Measurements from ENCODE around the gene SLC1A7. TPM values are rescaled to one million over a fixed set of nuclear protein-coding genes. Genes with fewer than 3 reads are reported as not detected.

Gene SLC1A7
- total RNA-seq, 1 donor from 2014 or later, result not detected

DNA sequence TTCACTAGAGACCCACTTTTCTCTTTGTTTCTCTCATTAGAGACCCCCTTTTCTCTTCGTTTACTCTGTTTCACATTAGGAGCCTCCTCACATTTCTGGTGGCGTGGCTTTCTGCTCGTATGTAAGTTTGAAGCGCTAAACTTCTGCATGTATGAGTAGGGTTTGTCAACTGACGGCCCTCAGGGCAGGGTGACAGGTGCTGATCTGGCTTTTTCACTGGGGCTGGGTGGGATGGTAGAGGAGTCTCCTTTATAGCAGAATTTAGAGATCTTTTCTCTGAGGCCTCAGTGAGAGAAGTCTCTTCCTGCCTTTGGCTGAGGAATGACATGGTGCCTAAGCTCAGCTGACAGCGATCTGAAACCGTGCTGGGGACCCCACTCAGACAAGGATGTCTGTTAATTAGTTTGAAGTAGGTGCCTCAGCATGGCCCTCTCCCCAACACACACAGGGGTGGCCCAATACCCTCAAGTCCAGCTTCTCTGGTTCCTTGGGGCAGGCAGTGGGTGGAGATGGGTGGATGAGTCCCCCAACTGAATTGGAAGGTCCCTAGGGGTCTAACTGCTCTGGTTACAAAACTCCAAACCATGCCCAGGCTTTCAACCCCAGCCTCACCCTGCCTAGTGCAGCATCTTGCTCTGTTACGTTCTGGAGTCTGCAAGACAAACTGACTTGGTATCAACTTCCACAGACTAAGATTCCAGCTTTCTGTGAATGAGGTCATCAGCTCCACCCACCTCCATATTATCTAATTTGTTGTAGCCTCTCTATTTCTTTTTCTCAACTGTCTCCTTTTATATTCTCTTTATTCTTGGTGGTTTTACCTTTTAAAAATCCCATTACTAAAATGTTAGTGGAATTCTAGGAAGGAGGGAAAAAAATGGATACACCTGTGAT lies 3.2 kb downstream of the SLC1A7 start:
- no peaks in the 10 kb centered on the region for H3K4me1 Mint-ChIP-seq (ENCODE audit: low read depth)
- no peaks in the 10 kb centered on the region for H3K36me3 Mint-ChIP-seq (ENCODE audit: low read depth)
- intact Hi-C loops (cut with micrococcal nuclease), result no loop called here
- DNase-seq (ENCODE audit: low spot score), result no peak
- H3K9me3 Mint-ChIP-seq, result peaks cover 11% of the 10 kb centered on the region
- H3K4me3 Mint-ChIP-seq (ENCODE audit: low read depth), result no peak overlapping the region
- H3K27me3 Mint-ChIP-seq (ENCODE audit: low read depth), result no peaks in the 10 kb centered on the region
- H3K27ac Mint-ChIP-seq, result no peak overlapping the region

DNA sequence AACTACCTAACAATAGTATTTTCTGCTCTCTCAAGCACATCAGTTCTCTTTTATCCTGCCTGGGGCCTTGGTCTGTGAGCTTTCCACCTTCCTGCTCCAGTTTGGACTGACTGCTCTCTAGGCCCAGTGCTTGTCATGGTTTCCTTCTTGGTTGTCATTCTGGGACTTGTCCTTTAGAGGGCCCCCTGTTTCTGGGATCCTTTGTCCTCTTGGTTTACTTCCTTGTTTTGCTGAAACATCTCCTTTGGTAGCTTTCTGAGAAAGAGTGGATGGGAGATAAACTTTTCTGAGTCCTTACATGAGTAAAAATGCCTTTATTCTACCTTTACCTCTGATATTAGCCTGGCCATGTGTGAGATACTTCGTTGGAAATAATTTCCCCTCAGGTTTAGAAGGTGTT lies 4.7 kb downstream of the SLC1A7 start:
- Mint-ChIP-seq H3K4me1 (ENCODE audit: low read depth) (no peaks in the 10 kb centered on the region), H3K9me3 (peaks cover 11% of the 10 kb centered on the region)

DNA sequence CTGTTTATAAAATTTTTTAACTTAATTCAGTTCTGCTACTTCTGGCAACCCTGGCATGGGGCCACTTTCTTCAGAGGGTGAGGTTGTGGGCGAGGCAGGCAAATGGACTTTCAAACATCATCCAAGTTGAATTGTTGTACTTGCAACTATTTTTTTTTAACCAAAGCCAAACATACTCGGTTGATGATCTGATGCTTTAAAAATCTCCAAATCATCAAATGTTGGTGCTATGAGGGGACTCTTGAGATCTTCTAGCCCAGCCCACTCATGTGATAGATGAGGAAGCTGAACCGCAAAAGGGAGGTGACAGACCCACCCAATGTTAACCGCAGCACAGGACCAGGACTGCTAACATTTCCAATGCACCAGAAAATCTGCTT lies 6.7 kb downstream of the SLC1A7 start:
- intact Hi-C loops (cut with micrococcal nuclease), result no loop called here
- no peak for DNase-seq (ENCODE audit: low spot score)

More for the DNA sequence above, 4.7 kb downstream of the SLC1A7 start:
- Mint-ChIP-seq H3K27ac (no peak overlapping the region), H3K36me3 (ENCODE audit: low read depth) (no peaks in the 10 kb centered on the region), H3K27me3 (ENCODE audit: low read depth) (no peaks in the 10 kb centered on the region), H3K4me3 (ENCODE audit: low read depth) (no peak overlapping the region)
- intact Hi-C loops (cut with micrococcal nuclease), result no loop called here
- no peak for DNase-seq (ENCODE audit: low spot score)

DNA sequence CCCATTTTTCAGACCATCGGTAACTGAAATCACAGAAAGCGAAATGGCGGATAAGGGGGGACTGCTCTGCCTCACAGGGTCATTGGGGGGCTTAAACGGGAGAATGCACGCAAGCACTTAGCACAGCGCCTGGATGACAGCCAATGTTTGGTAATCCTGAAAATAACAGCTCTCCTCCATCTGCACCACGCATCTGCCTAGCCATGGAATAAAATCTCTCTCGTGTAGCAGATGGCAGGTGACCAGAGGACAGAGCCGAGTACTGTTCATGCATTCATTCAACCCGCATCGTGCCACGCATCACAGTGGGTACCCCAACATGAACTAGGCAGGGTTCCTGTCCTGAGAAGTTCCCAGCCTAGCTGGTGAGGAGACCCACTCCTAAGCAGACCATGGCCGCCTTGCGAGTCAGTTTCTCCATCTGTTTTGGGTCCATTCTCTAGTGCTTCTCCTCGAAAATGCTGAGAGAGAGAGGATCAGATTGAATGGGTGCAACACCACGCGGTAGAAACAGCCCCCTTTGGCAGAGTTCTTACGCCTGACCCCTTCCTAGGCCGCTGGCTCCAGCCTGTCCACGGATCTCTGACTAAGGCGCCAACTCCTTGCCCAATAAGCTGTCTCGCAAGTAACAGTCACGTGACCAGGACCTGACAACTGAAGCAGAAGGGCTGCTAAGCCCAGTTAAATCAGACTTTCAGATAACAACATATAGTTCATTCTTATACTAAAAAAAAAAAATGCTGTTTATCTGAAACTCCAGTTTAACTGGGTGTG lies 7.3 kb downstream of the SLC1A7 start:
- no peak for DNase-seq (ENCODE audit: low spot score)
- H3K27ac Mint-ChIP-seq, result no peak overlapping the region
- H3K36me3 Mint-ChIP-seq (ENCODE audit: low read depth), result no peaks in the 10 kb centered on the region
- no peak overlapping the region for H3K4me3 Mint-ChIP-seq (ENCODE audit: low read depth)
- intact Hi-C loops (cut with micrococcal nuclease), result no loop called here
- H3K4me1 Mint-ChIP-seq (ENCODE audit: low read depth), result no peaks in the 10 kb centered on the region
- H3K9me3 Mint-ChIP-seq, result peaks cover 11% of the 10 kb centered on the region
- no peaks in the 10 kb centered on the region for H3K27me3 Mint-ChIP-seq (ENCODE audit: low read depth)

More for the DNA sequence above, 6.7 kb downstream of the SLC1A7 start:
- Mint-ChIP-seq H3K27ac (no peak overlapping the region), H3K36me3 (ENCODE audit: low read depth) (no peaks in the 10 kb centered on the region), H3K4me1 (ENCODE audit: low read depth) (no peaks in the 10 kb centered on the region), H3K27me3 (ENCODE audit: low read depth) (no peaks in the 10 kb centered on the region), H3K4me3 (ENCODE audit: low read depth) (no peak overlapping the region), H3K9me3 (peaks cover 11% of the 10 kb centered on the region)

DNA sequence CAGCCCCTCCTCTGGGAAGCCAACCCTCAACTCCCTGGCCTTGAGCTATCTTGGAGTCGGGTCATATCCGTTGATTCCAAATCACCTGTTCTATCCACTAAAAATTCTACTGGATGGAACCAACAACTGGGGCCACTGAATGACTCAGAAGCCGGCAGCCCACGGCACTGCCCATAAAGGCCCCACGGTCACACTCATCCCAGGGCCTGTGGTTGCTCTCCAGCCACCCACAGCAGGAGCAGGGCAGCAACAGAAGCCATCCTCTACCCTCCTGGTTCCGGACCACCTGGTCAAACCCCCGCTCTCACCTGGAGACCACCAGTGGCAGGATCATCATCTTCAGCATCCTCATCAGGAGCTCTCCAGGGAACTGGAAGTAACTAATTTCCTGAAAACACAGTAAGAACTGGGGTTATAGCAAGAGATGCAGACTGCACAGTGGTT lies 8.4 kb downstream of the SLC1A7 start:
- Mint-ChIP-seq H3K4me1 (ENCODE audit: low read depth) (no peaks in the 10 kb centered on the region), H3K9me3 (peaks cover 11% of the 10 kb centered on the region), H3K36me3 (ENCODE audit: low read depth) (no peaks in the 10 kb centered on the region), H3K27me3 (ENCODE audit: low read depth) (no peaks in the 10 kb centered on the region), H3K27ac (no peak overlapping the region), H3K4me3 (ENCODE audit: low read depth) (no peak overlapping the region)
- no peak for DNase-seq (ENCODE audit: low spot score)
- intact Hi-C loops (cut with micrococcal nuclease), result no loop called here

DNA sequence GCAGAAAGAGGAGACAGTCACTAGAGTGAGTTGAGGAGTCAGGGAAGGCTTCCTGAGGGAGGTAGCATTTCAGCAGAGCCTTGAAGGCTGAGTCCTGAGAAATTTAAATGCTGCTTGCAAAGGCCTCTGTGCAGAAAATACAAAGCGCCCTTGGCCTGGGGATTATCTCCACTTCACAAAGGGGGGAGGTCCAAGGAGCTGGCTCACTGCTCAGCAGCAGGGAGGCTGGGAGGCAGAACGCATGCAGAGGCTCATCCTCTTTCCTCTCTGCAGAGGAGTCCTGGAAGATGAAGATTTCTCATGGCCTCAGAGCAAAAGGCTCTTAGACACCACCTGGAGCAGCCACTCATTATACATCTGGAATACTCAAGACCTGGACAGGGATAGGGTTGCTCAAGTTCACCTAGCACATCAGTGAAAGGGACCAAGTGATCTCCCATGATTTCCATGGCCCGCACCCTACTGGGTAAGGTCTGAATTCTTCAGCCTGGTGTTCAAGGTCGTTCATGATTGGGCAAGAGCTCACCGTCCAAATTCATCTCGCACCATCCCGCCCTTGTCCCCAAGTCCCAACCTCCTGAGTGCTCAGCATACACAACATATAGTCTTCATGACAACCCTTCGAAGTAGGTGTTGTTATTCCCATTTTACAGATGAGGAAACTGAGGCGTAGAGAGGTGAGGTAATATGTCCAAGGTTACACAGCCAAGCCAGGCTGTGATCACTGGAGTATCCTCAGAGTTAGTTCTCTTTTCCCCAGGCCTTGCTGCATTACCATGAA lies 9.0 kb downstream of the SLC1A7 start:
- no peaks in the 10 kb centered on the region for H3K4me1 Mint-ChIP-seq (ENCODE audit: low read depth)
- H3K4me3 Mint-ChIP-seq (ENCODE audit: low read depth), result no peak overlapping the region
- H3K36me3 Mint-ChIP-seq (ENCODE audit: low read depth), result no peaks in the 10 kb centered on the region
- intact Hi-C loops (cut with micrococcal nuclease), result no loop called here
- no peak overlapping the region for H3K27ac Mint-ChIP-seq
- no peaks in the 10 kb centered on the region for H3K27me3 Mint-ChIP-seq (ENCODE audit: low read depth)
- DNase-seq (ENCODE audit: low spot score), result no peak
- H3K9me3 Mint-ChIP-seq, result peaks cover 11% of the 10 kb centered on the region

DNA sequence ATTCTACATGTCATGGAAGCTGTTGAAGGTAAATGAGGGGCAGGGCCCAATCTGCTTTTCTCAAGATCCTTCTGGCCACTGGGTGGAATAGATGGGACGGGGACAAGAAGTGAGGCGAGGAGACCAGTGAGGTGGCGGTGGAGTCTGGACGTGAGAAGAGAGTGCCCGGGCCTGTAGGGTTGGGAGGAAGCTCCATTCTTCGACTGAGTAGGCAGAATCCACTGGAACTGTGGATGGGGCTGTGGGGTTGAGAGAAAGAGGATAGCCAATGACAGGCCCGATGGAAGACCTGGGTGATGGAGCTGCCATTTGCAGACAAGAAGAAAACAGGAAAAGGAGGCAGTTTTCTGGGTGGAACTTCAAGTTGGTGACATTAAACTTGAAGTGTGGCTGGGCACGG lies 10.3 kb downstream of the SLC1A7 start:
- intact Hi-C loops (cut with micrococcal nuclease), result no loop called here
- DNase-seq (ENCODE audit: low spot score), result no peak
- H3K27me3 Mint-ChIP-seq (ENCODE audit: low read depth), result no peaks in the 10 kb centered on the region
- no peak overlapping the region for H3K27ac Mint-ChIP-seq
- no peaks in the 10 kb centered on the region for H3K36me3 Mint-ChIP-seq (ENCODE audit: low read depth)
- H3K4me3 Mint-ChIP-seq (ENCODE audit: low read depth), result no peak overlapping the region
- no peaks in the 10 kb centered on the region for H3K4me1 Mint-ChIP-seq (ENCODE audit: low read depth)
- H3K9me3 Mint-ChIP-seq, result peaks cover under 1% of the 10 kb centered on the region

DNA sequence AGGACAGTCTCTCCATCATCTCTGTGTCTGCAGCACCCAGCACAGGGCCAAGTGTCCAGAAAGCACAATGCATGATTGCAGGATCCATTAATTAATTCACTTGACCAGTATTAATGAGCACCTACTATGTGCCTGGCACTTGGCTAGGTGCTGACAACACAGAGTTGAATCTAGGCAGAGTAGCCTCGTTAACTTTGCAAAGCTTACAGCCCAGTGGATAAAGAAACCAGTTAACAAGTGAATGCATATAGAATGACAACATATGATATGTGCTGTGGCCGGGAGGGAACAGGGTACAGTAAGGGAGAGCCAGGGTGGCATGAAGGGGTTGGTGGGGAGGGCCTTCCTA lies 10.9 kb downstream of the SLC1A7 start:
- Mint-ChIP-seq H3K9me3 (no peaks in the 10 kb centered on the region), H3K4me3 (ENCODE audit: low read depth) (no peak overlapping the region), H3K27ac (no peak overlapping the region), H3K4me1 (ENCODE audit: low read depth) (no peaks in the 10 kb centered on the region), H3K36me3 (ENCODE audit: low read depth) (no peaks in the 10 kb centered on the region), H3K27me3 (ENCODE audit: low read depth) (no peaks in the 10 kb centered on the region)
- intact Hi-C loops (cut with micrococcal nuclease), result no loop called here
- DNase-seq (ENCODE audit: low spot score), result no peak

DNA sequence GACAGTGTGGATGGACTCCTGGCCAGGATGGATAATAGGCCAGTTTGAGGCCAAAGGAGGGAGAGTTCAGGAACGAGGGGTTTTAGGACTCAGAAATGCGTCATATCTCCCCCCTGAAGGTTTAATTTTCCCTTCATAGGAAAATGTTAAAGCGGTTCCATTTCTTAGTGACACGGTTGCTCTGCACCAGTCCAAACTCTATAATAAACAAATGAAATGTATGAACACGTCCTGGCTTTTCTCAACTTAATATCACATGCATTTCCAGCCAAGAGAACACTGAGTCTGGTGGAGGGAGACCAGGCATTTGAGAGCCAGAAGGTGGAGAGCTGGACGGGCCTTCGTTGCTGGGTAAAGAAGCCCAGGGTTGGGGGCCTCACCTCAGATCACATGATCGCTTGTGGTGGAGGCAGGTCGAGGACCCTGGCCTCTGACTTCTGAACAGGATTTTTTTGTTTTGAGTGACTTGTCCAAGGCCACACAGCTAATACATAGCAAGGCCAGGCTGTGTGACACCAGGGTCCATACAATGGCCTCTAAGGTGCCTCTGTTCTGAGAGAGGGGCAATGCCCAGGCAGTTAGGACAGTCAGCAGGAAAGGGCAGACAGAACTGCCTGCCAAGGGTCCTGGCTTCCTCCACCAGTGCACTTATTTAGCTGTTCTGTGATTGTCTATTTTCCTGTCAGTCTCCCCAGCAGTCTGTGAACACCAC lies 11.4 kb downstream of the SLC1A7 start:
- Mint-ChIP-seq H3K4me1 (ENCODE audit: low read depth) (no peaks in the 10 kb centered on the region), H3K27me3 (ENCODE audit: low read depth) (no peaks in the 10 kb centered on the region), H3K36me3 (ENCODE audit: low read depth) (no peaks in the 10 kb centered on the region), H3K27ac (no peak overlapping the region), H3K9me3 (no peaks in the 10 kb centered on the region), H3K4me3 (ENCODE audit: low read depth) (no peak overlapping the region)
- no peak for DNase-seq (ENCODE audit: low spot score)
- intact Hi-C loops (cut with micrococcal nuclease), result no loop called here

DNA sequence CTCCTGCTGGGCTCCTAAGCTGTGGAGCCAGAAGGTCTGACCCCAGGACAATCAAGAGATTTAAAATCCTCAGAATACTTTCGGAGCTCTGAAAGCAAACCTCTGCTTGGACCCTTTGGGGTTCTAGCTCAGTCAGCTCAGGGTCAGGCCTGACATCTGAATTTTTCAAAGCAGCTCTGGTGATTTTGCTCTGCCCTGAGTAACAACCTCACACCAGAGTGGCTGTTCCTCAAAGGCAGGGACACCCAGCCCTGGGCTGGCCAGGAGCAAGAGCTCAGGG lies 11.9 kb downstream of the SLC1A7 start:
- Mint-ChIP-seq H3K4me1 (ENCODE audit: low read depth) (no peaks in the 10 kb centered on the region), H3K36me3 (ENCODE audit: low read depth) (no peaks in the 10 kb centered on the region), H3K9me3 (no peaks in the 10 kb centered on the region), H3K4me3 (ENCODE audit: low read depth) (no peak overlapping the region), H3K27ac (no peak overlapping the region), H3K27me3 (ENCODE audit: low read depth) (no peaks in the 10 kb centered on the region)
- no peak for DNase-seq (ENCODE audit: low spot score)
- intact Hi-C loops (cut with micrococcal nuclease), result no loop called here

DNA sequence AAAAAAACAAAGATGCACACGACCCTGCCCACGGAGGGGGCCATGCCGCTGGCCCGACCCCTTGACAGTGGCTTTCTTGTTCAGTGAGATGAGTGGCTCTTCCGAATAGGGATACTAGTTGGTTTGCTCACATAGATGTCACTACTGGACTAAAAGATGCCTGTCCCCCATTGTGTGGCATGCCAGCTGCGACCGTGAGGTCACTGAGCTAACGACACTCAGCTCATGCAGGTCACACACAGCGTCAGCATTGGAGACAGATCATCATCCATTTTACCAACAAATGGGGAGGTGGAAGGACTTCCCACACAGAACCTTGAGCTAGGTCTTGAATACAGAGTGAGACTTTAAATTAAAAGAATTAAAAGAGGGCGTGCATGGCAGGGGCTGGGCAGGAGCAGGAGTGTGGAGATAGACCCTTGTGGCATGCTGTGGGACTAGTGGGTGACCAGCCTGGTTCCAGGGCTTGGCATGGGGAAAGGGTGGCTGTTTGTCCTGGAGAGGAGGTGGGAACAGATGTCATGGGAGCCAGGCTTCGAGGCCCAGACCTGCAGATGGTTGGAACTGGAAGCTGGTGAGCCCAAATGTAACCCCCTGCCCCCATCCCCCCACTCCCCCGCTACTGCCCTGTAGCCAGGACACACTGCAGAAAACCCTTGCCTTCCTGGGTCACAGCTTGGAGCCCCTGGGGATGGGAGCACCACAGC lies 12.4 kb downstream of the SLC1A7 start:
- no peaks in the 10 kb centered on the region for H3K36me3 Mint-ChIP-seq (ENCODE audit: low read depth)
- no peaks in the 10 kb centered on the region for H3K9me3 Mint-ChIP-seq
- no peaks in the 10 kb centered on the region for H3K27me3 Mint-ChIP-seq (ENCODE audit: low read depth)
- H3K4me1 Mint-ChIP-seq (ENCODE audit: low read depth), result no peaks in the 10 kb centered on the region
- no peak for DNase-seq (ENCODE audit: low spot score)
- intact Hi-C loops (cut with micrococcal nuclease), result no loop called here
- no peak overlapping the region for H3K27ac Mint-ChIP-seq
- H3K4me3 Mint-ChIP-seq (ENCODE audit: low read depth), result no peak overlapping the region

DNA sequence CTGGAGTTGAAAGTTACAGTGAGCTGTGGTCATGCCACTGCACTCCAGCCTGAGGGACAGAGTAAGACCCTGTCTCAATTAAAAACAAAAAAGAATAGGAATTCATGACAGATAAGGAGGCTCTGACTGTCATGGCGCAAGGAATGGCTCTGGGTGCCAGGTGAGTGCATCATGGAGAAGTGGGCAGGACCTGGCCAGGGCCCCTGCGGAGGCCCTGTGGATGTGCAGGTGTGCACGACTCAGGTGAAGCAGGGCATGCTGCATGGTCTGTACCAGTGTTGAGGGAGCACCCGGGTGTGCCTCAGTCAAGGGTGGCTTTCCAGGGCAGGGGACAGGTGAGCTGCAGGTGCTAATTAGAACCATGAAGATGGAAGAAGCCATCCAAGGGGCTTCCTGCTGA lies 14.0 kb downstream of the SLC1A7 start:
- no peak for DNase-seq (ENCODE audit: low spot score)
- Mint-ChIP-seq H3K27me3 (ENCODE audit: low read depth) (no peaks in the 10 kb centered on the region), H3K4me1 (ENCODE audit: low read depth) (no peaks in the 10 kb centered on the region), H3K36me3 (ENCODE audit: low read depth) (no peaks in the 10 kb centered on the region), H3K27ac (no peak overlapping the region), H3K9me3 (no peaks in the 10 kb centered on the region), H3K4me3 (ENCODE audit: low read depth) (no peak overlapping the region)
- intact Hi-C loops (cut with micrococcal nuclease), result no loop called here
